GM23338 (cell line): ENCODE measurements around the gene CCDC81.

Experiments used
- CREB1 ChIP-seq: fragments of 250-450 bp; sonication (Bioruptor Pico); IDR thresholded peaks from 2 replicates; pipeline ENCODE4 v1.5.0; 2020; ENCODE audit warnings: low read depth, mild to moderate bottlenecking, moderate library complexity
- CTCF ChIP-seq, 2 experiments: fragments of 200-600 bp in 1 of 2; sonication (generic) in 1 of 2; conservative IDR thresholded peaks; 2 replicates each; pipeline versions ENCODE4 v1.5.1 to v1.6.1; 2016 to 2017; ENCODE audit warnings: antibody characterized with exemption in 2 of 2, low read depth in 2 of 2, mild to moderate bottlenecking in 2 of 2, moderate library complexity in 1 of 2
- POLR2AphosphoS5 ChIP-seq: IDR thresholded peaks from 2 replicates; pipeline ENCODE4 v1.6.1; 2016; ENCODE audit warnings: antibody characterized with exemption, low read depth
- REST ChIP-seq: IDR thresholded peaks from one replicate; pipeline ENCODE4 v1.6.1; 2018; ENCODE audit warnings: antibody characterized with exemption; ENCODE audit not compliant: unreplicated experiment
- STAT1 ChIP-seq: IDR thresholded peaks from one replicate; pipeline ENCODE4 v1.6.1; 2016; ENCODE audit warnings: antibody characterized with exemption; ENCODE audit not compliant: unreplicated experiment

- TF ChIP-seq STAT1 (no peak), CREB1 (no peak), CTCF (conservative IDR thresholded peaks at IDR 0.05; ENCODE audit: low read depth in 2 of 2) (no peak), REST (no peak), POLR2AphosphoS5 (no peak)
Observed at GRCh38 chr11:86438685-86439084, 64.0 kb downstream of the CCDC81 start.
